ENCODE measurements around the gene SSBP3. TPM values are rescaled to one million over a fixed set of nuclear protein-coding genes. Genes with fewer than 3 reads are reported as not detected.

Gene SSBP3
- total and polyA plus RNA-seq, 2 experiments from 2014 or later = 47.4 to 68.6 TPM

DNA sequence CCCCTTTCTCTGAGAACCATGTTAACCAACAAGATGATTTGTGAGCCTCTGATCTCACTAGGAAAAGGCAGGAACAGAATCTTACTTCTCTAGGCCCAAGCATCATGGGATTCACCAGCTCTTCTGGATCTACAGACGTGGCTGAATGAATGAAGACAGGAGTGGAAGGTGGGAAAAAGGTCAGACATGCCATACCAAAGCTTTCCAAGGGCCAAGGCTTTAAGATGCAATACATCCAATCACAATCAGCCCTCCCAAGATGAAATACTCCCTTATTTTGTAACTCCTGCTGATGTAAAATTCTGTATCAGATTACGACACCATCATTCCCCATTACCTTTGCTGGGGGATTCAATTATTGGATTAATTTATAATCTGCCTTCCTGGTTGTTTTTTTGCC is 80.9 kb downstream of the SSBP3 start:
- ATAC-seq (no peak), DNase-seq (ENCODE audit: low spot score) (no peak)
- Histone ChIP-seq H3K4me3 (no peak overlapping the region), H3K4me1 (ENCODE audit: insufficient read depth) (peaks cover 83% of the 10 kb centered on the region), H3F3A (replicated peaks; ENCODE audit: low read depth) (peaks cover 16% of the 10 kb centered on the region; the same call in 1 of the 2 replicates), H3K79me2 (replicated peaks; ENCODE audit: insufficient read depth) (peaks cover 100% of the 10 kb centered on the region), H3K27ac (ENCODE audit: low read depth) (peak overlapping the region; percentile 81), H4K20me1 (replicated peaks; ENCODE audit: insufficient read depth) (peaks cover 49% of the 10 kb centered on the region), H3K9me2 (ENCODE audit: insufficient read depth) (no peaks in the 10 kb centered on the region), H3K27me3 (ENCODE audit: insufficient read depth) (no peaks in the 10 kb centered on the region), H2AFZ (no peak overlapping the region), H3K36me3 (ENCODE audit: insufficient read depth) (no peaks in the 10 kb centered on the region; the same call in none of the 2 replicates), H3K4me2 (peak overlapping the region; percentile 67; the same call in 1 of the 2 replicates)
- H3K27me3 Mint-ChIP-seq (ENCODE audit: insufficient read depth, low read depth, poor library complexity) = peaks cover 7% of the 10 kb centered on the region
- peaks cover 97% of the 10 kb centered on the region for H3K4me1 Mint-ChIP-seq
- no peaks in the 10 kb centered on the region for H3K36me3 Mint-ChIP-seq (ENCODE audit: low read depth)
- H3K9me3 Mint-ChIP-seq = no peaks in the 10 kb centered on the region
- H3K4me3 Mint-ChIP-seq = no peak overlapping the region; the same call in 2 of the 3 replicates
- no peak for TF ChIP-seq CREB1 (CRISPR knock-in tag; IDR thresholded peaks at IDR 0.05; ENCODE audit: low read depth)
- no peak for TF ChIP-seq EZH2phosphoT487 (IDR thresholded peaks at IDR 0.05; ENCODE audit: unreplicated experiment)
- no peak for TF ChIP-seq ZNF114 (CRISPR knock-in tag; IDR thresholded peaks at IDR 0.05)
- TF ChIP-seq EZH2 (IDR thresholded peaks at IDR 0.05; ENCODE audit: low read depth, unreplicated experiment) = no peak
- no peak for TF ChIP-seq JUNB (IDR thresholded peaks at IDR 0.05; ENCODE audit: unreplicated experiment)
- no peak for TF ChIP-seq NANOG (IDR thresholded peaks at IDR 0.05; ENCODE audit: borderline replicate concordance)
- no peak for TF ChIP-seq STAT1 (IDR thresholded peaks at IDR 0.05; ENCODE audit: unreplicated experiment)
- no peak for TF ChIP-seq ZNF331 (CRISPR knock-in tag; IDR thresholded peaks at IDR 0.05; ENCODE audit: low read depth)
- TF ChIP-seq, protein P1, sequence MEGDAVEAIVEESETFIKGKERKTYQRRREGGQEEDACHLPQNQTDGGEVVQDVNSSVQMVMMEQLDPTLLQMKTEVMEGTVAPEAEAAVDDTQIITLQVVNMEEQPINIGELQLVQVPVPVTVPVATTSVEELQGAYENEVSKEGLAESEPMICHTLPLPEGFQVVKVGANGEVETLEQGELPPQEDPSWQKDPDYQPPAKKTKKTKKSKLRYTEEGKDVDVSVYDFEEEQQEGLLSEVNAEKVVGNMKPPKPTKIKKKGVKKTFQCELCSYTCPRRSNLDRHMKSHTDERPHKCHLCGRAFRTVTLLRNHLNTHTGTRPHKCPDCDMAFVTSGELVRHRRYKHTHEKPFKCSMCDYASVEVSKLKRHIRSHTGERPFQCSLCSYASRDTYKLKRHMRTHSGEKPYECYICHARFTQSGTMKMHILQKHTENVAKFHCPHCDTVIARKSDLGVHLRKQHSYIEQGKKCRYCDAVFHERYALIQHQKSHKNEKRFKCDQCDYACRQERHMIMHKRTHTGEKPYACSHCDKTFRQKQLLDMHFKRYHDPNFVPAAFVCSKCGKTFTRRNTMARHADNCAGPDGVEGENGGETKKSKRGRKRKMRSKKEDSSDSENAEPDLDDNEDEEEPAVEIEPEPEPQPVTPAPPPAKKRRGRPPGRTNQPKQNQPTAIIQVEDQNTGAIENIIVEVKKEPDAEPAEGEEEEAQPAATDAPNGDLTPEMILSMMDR (conservative IDR thresholded peaks at IDR 0.05; ENCODE audit: low read depth in 2 of 2) = no peak
- TF ChIP-seq POLR2AphosphoS5 (IDR thresholded peaks at IDR 0.05; ENCODE audit: low read depth) = no peak
- TF ChIP-seq, protein P2, sequence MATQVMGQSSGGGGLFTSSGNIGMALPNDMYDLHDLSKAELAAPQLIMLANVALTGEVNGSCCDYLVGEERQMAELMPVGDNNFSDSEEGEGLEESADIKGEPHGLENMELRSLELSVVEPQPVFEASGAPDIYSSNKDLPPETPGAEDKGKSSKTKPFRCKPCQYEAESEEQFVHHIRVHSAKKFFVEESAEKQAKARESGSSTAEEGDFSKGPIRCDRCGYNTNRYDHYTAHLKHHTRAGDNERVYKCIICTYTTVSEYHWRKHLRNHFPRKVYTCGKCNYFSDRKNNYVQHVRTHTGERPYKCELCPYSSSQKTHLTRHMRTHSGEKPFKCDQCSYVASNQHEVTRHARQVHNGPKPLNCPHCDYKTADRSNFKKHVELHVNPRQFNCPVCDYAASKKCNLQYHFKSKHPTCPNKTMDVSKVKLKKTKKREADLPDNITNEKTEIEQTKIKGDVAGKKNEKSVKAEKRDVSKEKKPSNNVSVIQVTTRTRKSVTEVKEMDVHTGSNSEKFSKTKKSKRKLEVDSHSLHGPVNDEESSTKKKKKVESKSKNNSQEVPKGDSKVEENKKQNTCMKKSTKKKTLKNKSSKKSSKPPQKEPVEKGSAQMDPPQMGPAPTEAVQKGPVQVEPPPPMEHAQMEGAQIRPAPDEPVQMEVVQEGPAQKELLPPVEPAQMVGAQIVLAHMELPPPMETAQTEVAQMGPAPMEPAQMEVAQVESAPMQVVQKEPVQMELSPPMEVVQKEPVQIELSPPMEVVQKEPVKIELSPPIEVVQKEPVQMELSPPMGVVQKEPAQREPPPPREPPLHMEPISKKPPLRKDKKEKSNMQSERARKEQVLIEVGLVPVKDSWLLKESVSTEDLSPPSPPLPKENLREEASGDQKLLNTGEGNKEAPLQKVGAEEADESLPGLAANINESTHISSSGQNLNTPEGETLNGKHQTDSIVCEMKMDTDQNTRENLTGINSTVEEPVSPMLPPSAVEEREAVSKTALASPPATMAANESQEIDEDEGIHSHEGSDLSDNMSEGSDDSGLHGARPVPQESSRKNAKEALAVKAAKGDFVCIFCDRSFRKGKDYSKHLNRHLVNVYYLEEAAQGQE (IDR thresholded peaks at IDR 0.05; ENCODE audit: unreplicated experiment) = no peak
- TF ChIP-seq, protein P3, sequence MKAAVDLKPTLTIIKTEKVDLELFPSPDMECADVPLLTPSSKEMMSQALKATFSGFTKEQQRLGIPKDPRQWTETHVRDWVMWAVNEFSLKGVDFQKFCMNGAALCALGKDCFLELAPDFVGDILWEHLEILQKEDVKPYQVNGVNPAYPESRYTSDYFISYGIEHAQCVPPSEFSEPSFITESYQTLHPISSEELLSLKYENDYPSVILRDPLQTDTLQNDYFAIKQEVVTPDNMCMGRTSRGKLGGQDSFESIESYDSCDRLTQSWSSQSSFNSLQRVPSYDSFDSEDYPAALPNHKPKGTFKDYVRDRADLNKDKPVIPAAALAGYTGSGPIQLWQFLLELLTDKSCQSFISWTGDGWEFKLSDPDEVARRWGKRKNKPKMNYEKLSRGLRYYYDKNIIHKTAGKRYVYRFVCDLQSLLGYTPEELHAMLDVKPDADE (IDR thresholded peaks at IDR 0.05) = no peak
- TF ChIP-seq, protein P4, sequence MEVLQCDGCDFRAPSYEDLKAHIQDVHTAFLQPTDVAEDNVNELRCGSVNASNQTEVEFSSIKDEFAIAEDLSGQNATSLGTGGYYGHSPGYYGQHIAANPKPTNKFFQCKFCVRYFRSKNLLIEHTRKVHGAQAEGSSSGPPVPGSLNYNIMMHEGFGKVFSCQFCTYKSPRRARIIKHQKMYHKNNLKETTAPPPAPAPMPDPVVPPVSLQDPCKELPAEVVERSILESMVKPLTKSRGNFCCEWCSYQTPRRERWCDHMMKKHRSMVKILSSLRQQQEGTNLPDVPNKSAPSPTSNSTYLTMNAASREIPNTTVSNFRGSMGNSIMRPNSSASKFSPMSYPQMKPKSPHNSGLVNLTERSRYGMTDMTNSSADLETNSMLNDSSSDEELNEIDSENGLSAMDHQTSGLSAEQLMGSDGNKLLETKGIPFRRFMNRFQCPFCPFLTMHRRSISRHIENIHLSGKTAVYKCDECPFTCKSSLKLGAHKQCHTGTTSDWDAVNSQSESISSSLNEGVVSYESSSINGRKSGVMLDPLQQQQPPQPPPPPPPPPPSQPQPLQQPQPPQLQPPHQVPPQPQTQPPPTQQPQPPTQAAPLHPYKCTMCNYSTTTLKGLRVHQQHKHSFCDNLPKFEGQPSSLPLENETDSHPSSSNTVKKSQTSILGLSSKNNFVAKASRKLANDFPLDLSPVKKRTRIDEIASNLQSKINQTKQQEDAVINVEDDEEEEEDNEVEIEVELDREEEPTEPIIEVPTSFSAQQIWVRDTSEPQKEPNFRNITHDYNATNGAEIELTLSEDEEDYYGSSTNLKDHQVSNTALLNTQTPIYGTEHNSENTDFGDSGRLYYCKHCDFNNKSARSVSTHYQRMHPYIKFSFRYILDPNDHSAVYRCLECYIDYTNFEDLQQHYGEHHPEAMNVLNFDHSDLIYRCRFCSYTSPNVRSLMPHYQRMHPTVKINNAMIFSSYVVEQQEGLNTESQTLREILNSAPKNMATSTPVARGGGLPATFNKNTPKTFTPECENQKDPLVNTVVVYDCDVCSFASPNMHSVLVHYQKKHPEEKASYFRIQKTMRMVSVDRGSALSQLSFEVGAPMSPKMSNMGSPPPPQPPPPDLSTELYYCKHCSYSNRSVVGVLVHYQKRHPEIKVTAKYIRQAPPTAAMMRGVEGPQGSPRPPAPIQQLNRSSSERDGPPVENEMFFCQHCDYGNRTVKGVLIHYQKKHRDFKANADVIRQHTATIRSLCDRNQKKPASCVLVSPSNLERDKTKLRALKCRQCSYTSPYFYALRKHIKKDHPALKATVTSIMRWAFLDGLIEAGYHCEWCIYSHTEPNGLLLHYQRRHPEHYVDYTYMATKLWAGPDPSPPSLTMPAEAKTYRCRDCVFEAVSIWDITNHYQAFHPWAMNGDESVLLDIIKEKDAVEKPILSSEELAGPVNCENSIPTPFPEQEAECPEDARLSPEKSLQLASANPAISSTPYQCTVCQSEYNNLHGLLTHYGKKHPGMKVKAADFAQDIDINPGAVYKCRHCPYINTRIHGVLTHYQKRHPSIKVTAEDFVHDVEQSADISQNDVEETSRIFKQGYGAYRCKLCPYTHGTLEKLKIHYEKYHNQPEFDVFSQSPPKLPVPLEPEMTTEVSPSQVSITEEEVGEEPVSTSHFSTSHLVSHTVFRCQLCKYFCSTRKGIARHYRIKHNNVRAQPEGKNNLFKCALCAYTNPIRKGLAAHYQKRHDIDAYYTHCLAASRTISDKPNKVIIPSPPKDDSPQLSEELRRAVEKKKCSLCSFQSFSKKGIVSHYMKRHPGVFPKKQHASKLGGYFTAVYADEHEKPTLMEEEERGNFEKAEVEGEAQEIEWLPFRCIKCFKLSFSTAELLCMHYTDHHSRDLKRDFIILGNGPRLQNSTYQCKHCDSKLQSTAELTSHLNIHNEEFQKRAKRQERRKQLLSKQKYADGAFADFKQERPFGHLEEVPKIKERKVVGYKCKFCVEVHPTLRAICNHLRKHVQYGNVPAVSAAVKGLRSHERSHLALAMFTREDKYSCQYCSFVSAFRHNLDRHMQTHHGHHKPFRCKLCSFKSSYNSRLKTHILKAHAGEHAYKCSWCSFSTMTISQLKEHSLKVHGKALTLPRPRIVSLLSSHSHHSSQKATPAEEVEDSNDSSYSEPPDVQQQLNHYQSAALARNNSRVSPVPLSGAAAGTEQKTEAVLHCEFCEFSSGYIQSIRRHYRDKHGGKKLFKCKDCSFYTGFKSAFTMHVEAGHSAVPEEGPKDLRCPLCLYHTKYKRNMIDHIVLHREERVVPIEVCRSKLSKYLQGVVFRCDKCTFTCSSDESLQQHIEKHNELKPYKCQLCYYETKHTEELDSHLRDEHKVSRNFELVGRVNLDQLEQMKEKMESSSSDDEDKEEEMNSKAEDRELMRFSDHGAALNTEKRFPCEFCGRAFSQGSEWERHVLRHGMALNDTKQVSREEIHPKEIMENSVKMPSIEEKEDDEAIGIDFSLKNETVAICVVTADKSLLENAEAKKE (CRISPR knock-in tag; IDR thresholded peaks at IDR 0.05) = no peak
- no peak overlapping the region; the same call in 1 of the 2 replicates for H3K27ac Mint-ChIP-seq
